GM19238 (cell line): ENCODE measurements around the gene GPR4.

Experiments
- DNase-seq: peaks from one replicate; pipeline ENCODE4 v3.0.0; 2011; ENCODE audit warnings: low spot score; ENCODE audit not compliant: insufficient read length

Gene GPR4

GRCh38 chr19:45554481-45554880, 47.5 kb downstream of the GPR4 start:
- DNase-seq: no peak

DNA sequence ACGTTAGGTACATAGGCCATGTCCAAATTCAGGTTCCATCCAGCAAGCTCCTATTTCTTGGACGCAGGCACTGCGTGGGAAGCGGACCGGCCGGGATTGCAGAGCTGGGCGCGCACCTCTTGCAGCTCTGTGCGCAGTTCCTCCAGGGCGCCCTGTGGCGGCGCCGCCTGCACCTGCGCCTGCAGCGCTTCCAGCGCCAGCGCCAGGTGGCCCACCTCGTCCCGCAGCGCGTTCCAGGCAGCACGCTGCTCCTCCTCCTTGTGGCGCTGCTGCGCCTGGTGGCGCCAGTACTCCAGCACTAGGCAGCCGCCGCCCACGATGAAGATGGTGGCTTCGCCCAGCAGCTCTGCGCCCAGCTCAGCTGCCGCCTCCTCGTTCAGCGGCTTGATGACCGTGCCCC, 48.5 kb downstream of the GPR4 start:
- no peak for DNase-seq

- DNase-seq: no peak
Observed at GRCh38 chr19:45547965-45548609, 53.9 kb downstream of the GPR4 start.

GRCh38 chr19:45547211-45547770, 54.7 kb downstream of the GPR4 start:
- DNase-seq: no peak

DNA sequence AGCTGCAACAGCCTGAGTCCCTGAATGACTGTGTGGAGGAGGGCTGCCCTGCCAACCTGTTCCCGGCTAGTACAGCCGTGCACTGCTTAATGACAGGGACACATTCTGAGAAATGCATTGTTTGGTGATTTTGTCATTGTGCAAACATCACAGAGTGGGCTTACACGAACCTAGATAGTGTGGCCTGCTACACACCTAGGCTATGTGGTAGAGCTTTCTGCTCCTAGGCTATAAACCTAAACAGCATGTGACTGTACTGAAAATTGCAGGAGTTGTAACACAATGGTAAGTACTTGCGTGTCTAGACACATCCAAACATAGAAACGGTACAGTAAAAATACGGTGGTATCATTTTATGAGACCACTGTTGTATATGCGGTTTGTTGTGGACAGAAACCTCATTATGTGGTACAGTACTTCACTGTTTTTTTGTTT, 59.8 kb downstream of the GPR4 start:
- DNase-seq: no peak
